HepG2 (cell line): ENCODE measurements around the gene SCGB2A2. TPM values are rescaled to one million over a fixed set of nuclear protein-coding genes. Genes with fewer than 3 reads are reported as not detected.

Experiments used
- ATAC-seq: fragments of 200-7000 bp; cut with Tn5 transposase; 3 replicates; pipeline ENCODE4 v1.9.1; 2020; ENCODE audit warnings: mild to moderate bottlenecking, moderate library complexity
- BruUV-seq: library from RNA; stranded (reverse); fragments of 400-500 nt; replicated peaks from 2 replicates; lab custom pipeline; 2021; lab: Mats Ljungman, UMichigan
- CTCF ChIA-PET: fragments of 300-600 bp; formaldehyde crosslinking; extraction: SDS; loops from one replicate; lab custom pipeline; 2021; ENCODE audit warnings: low total read pairs, inconsistent platforms, low intra/inter-chr PET ratio; lab: Yijun Ruan, JAX
- POLR2A ChIA-PET: fragments of 350-600 bp; sonication (Branson Sonifier 250); formaldehyde crosslinking; loops from one replicate; lab custom pipeline; 2020; ENCODE audit warnings: antibody characterized with exemption, inconsistent platforms; lab: Yijun Ruan, JAX
- DNase-seq: peaks from one replicate; pipeline ENCODE4 v3.0.0-alpha.2; 2015; ENCODE audit warnings: low spot score
- FAIRE-seq: peaks from 3 replicates; lab custom pipeline; 2011; peaks lifted over from hg19 to GRCh38; lab: Jason Lieb, UNC
- H2AFZ ChIP-seq: one replicate; pipeline ENCODE4 v1.6.1; 2011; ENCODE audit warnings: low read length, inconsistent platforms
- H3K27ac ChIP-seq: fragments of 300-600 bp; 3 replicates; pipeline ENCODE4 v1.8.0; 2011; ENCODE audit warnings: mixed run types, mild to moderate bottlenecking, mixed read lengths, low read length, inconsistent platforms; ENCODE audit not compliant: insufficient read depth; ENCODE audit errors: extremely low read length
- H3K27me3 ChIP-seq, 2 experiments: fragments of 200-600 bp in 1 of 2; 2 replicates in 1 of 2; 3 replicates in 1 of 2; pipeline versions ENCODE4 v1.6.0 to v1.8.0; 2011; ENCODE audit warnings: low read length in 2 of 2, mild to moderate bottlenecking in 2 of 2, moderate library complexity in 2 of 2, inconsistent platforms in 1 of 2; ENCODE audit not compliant: insufficient read depth in 2 of 2, control insufficient read depth in 1 of 2
- H3K36me3 ChIP-seq, 2 experiments: fragments of 200-600 bp in 1 of 2; replicated peaks in 1 of 2; 2 replicates in 1 of 2; 3 replicates in 1 of 2; pipeline versions ENCODE4 v1.5.1 to v1.8.0; 2011; ENCODE audit warnings: low read length in 2 of 2, inconsistent platforms in 1 of 2; ENCODE audit not compliant: insufficient read depth in 2 of 2, control insufficient read depth in 1 of 2
- H3K4me1 ChIP-seq: 2 replicates; pipeline ENCODE4 v1.5.1; 2012; ENCODE audit warnings: low read length, inconsistent platforms; ENCODE audit not compliant: insufficient read depth
- H3K4me2 ChIP-seq: 2 replicates; pipeline ENCODE4 v1.6.0; 2011; ENCODE audit warnings: low read depth, low read length, inconsistent platforms
- H3K4me3 ChIP-seq, 3 experiments: fragments of 200-600 bp in 1 of 3; sonication (generic), shearing (Covaris generic) in 1 of 3; replicated peaks in 1 of 3; 2 replicates each; pipeline ENCODE4 v1.5.1; 2011 to 2016; ENCODE audit warnings: low read length in 3 of 3, inconsistent platforms in 2 of 3, low read depth in 2 of 3, mild to moderate bottlenecking in 2 of 3, control low read depth in 1 of 3, mixed read lengths in 1 of 3; ENCODE audit not compliant: insufficient read depth in 1 of 3
- H3K79me2 ChIP-seq: one replicate; pipeline ENCODE4 v1.6.1; 2011; ENCODE audit warnings: low read length, inconsistent platforms; ENCODE audit not compliant: insufficient read depth
- H3K9ac ChIP-seq: 2 replicates; pipeline ENCODE4 v1.6.0; 2011; ENCODE audit warnings: mild to moderate bottlenecking, low read depth, low read length, inconsistent platforms; ENCODE audit not compliant: insufficient read depth
- H3K9me3 ChIP-seq: 2 replicates; pipeline ENCODE4 v1.5.1; 2012; ENCODE audit warnings: mild to moderate bottlenecking, low read length
- H4K20me1 ChIP-seq: 2 replicates; pipeline ENCODE4 v1.6.0; 2011; ENCODE audit warnings: inconsistent platforms, mild to moderate bottlenecking, low read length, moderate library complexity; ENCODE audit not compliant: insufficient read depth
- FOXK1 ChIP-seq: sonication (generic); formaldehyde crosslinking; IDR thresholded peaks from 2 replicates; pipeline ENCODE4 v1.4.0; 2020; ENCODE audit warnings: low read depth, missing genetic modification reagents, borderline replicate concordance
- HNRNPK ChIP-seq: fragments of 200-400 bp; formaldehyde crosslinking; IDR thresholded peaks from 2 replicates; pipeline ENCODE4 v1.6.1; 2018; ENCODE audit warnings: low read length, low read depth, moderate library complexity, mild to moderate bottlenecking; ENCODE audit not compliant: poor library complexity, severe bottlenecking
- RFX5 ChIP-seq: IDR thresholded peaks from 2 replicates; pipeline ENCODE4 v1.6.1; 2011; ENCODE audit warnings: low read depth, low read length, improper control_type of control experiment
- TP53 ChIP-seq: sonication (generic); formaldehyde crosslinking; conservative IDR thresholded peaks from 2 replicates; pipeline ENCODE4 v1.4.0; 2020; ENCODE audit warnings: missing genetic modification reagents
- TSC22D2 ChIP-seq: sonication (generic); formaldehyde crosslinking; IDR thresholded peaks from 2 replicates; pipeline ENCODE4 v1.5.1; 2020; ENCODE audit warnings: missing genetic modification reagents, mild to moderate bottlenecking, borderline replicate concordance
- ZFP36 ChIP-seq: fragments of 150-350 bp; IDR thresholded peaks from 2 replicates; pipeline ENCODE4 v1.6.1; 2018; ENCODE audit warnings: borderline replicate concordance, low read length, low read depth; ENCODE audit not compliant: partially characterized antibody
- ZIK1 ChIP-seq: sonication (generic); formaldehyde crosslinking; IDR thresholded peaks from 2 replicates; pipeline ENCODE4 v1.5.0; 2020; ENCODE audit warnings: mild to moderate bottlenecking, low read depth, missing genetic modification reagents, borderline replicate concordance
- ZNF121 ChIP-seq: sonication (generic); formaldehyde crosslinking; IDR thresholded peaks from 2 replicates; pipeline ENCODE4 v1.5.0; 2020; ENCODE audit warnings: mild to moderate bottlenecking, missing genetic modification reagents
- ZNF136 ChIP-seq: sonication (generic); formaldehyde crosslinking; IDR thresholded peaks from 2 replicates; pipeline ENCODE4 v1.8.1; 2022; ENCODE audit warnings: low read depth, mild to moderate bottlenecking, moderate library complexity, missing genetic modification reagents
- ZNF251 ChIP-seq: sonication (generic); formaldehyde crosslinking; IDR thresholded peaks from 2 replicates; pipeline ENCODE4 v1.9.0; 2021; ENCODE audit warnings: mild to moderate bottlenecking, missing genetic modification reagents
- ZNF34 ChIP-seq: sonication (generic); formaldehyde crosslinking; IDR thresholded peaks from 2 replicates; pipeline ENCODE4 v1.4.0; 2020; ENCODE audit warnings: mild to moderate bottlenecking, missing genetic modification reagents, borderline replicate concordance
- ZNF547 ChIP-seq: sonication (generic); formaldehyde crosslinking; IDR thresholded peaks from 2 replicates; pipeline ENCODE4 v1.5.1; 2020; ENCODE audit warnings: mild to moderate bottlenecking, missing genetic modification reagents
- ZNF660 ChIP-seq: sonication (generic); formaldehyde crosslinking; IDR thresholded peaks from 2 replicates; pipeline ENCODE4 v1.5.1; 2020; ENCODE audit warnings: mild to moderate bottlenecking, low read depth, missing genetic modification reagents, borderline replicate concordance
- ZNF776 ChIP-seq: sonication (generic); formaldehyde crosslinking; IDR thresholded peaks from 2 replicates; pipeline ENCODE4 v1.4.0; 2020; ENCODE audit warnings: mild to moderate bottlenecking, missing genetic modification reagents
- WGBS: methylation state at CpG from one replicate; pipeline ENCODE4 v1.1.6; 2017; ENCODE audit warnings: low lambda C conversion rate; 5-methylcytosine and 5-hydroxymethylcytosine counted together
- in situ Hi-C: cut with HindIII; loops from 2 replicates; pipeline ENCODE4 v1.10.0; 2017; ENCODE audit warnings: low pct_unique_long_range_greater_than_20kb; ENCODE audit not compliant: extremely low pct_ligation_motif_present
- intact Hi-C: fragments of 100-400 bp; cut with micrococcal nuclease; formaldehyde crosslinking; loops from one replicate; pipeline ENCODE4 v1.10.0; 2022; ENCODE audit not compliant: unreplicated experiment
- polyA plus RNA-seq, 8 experiments: library from polyadenylated mRNA; depleted of rRNA in 3 of 8; stranded (reverse) in 7 of 8; unstranded in 1 of 8; fragments of >200 nt; fragmentation: Illumina TruSeq in 4 of 8; extraction: Trizol in 4 of 8; gene quantifications; 2 replicates each; pipeline versions ENCODE4 v1.2.1 to v1.2.3, GENCODE V29; 2011 to 2016; ENCODE audit warnings: low read depth in 4 of 8, missing spikeins in 1 of 8, mixed read lengths in 1 of 8; ENCODE audit not compliant: insufficient read depth in 1 of 8
- total RNA-seq, 5 experiments: library from RNA; depleted of rRNA; stranded (reverse); fragments of >200 nt; fragmentation: Illumina TruSeq; extraction: Trizol; gene quantifications; 2 replicates each; pipeline ENCODE4 v1.2.3, GENCODE V29; 2016; ENCODE audit warnings: low read depth in 1 of 5
- TF ChIP-seq, protein P1 (sequence below): sonication (generic); formaldehyde crosslinking; IDR thresholded peaks from 2 replicates; pipeline ENCODE4 v1.4.0; 2020; ENCODE audit warnings: missing genetic modification reagents; ENCODE audit errors: not compliant biosample characterization

Gene SCGB2A2
- total and polyA plus RNA-seq, 2 of the 13 experiments (the other 11 are each of a cell fraction or from before 2014, with no cell fraction given) = 0.12 TPM; not detected in 1

GRCh38 chr11:62295504-62295903, 25.5 kb downstream of the SCGB2A2 start (continued):
- no peak for TF ChIP-seq HNRNPK
- no peak for TF ChIP-seq RFX5
- no peak for TF ChIP-seq ZIK1 (CRISPR knock-in tag)
- TF ChIP-seq ZNF660 (CRISPR knock-in tag) = no peak
- TF ChIP-seq, all 625 proteins: peak for 28

DNA sequence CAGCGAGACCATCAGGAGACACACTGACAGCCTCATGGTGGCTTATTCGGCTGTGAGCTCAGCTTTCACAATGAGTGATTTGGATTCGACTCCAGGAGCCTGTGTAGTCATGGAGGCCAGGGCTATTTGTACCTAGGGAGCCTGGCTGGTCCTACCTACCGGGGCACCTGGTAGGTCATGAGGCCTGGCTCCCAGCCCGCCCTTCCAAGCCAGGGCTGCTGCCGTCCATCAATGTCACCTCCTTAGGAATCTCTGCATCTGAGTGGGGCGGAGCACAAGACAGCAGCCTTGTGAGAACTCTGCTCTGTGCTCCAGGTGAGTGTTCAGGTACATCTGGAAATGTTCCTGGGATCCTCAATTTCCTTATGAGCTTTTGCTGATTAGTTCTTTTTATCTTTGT, 29.0 kb downstream of the SCGB2A2 start, which contains the start of gene SCGB1D4:
Gene SCGB1D4, minus strand, starts transcription at position 101 of the 400 bp plus-strand sequence. Its CDS starts 65 bp downstream, at position 36.
- ChIA-PET POLR2A (no interaction called here), CTCF (no interaction called here)
- H3K4me2 ChIP-seq = no peak within 1 kb of the TSS
- DNase-seq = no peak
- H3K36me3 ChIP-seq = no peaks in the 10 kb centered on the region
- no peak within 1 kb of the TSS for H3K4me3 ChIP-seq
- intact Hi-C loops = no loop called here
- FAIRE-seq = no peak
- WGBS = 0% methylated on average over 4 of the region's 7 CpGs
- in situ Hi-C loops = no loop called here
- H3K27me3 ChIP-seq = peaks cover 1 to 33% of the 10 kb centered on the region in 2 experiments; a peak in 4 of 5 replicates
- TF ChIP-seq ZNF121 (CRISPR knock-in tag) (no peak), ZNF136 (no peak), ZNF34 (CRISPR knock-in tag) (no peak), TSC22D2 (CRISPR knock-in tag) (no peak), ZNF776 (CRISPR knock-in tag) (no peak), FOXK1 (no peak), ZNF547 (CRISPR knock-in tag) (no peak), TP53 (CRISPR knock-in tag) (no peak), ZNF251 (no peak), ZFP36 (no peak)
- TF ChIP-seq, protein P1, sequence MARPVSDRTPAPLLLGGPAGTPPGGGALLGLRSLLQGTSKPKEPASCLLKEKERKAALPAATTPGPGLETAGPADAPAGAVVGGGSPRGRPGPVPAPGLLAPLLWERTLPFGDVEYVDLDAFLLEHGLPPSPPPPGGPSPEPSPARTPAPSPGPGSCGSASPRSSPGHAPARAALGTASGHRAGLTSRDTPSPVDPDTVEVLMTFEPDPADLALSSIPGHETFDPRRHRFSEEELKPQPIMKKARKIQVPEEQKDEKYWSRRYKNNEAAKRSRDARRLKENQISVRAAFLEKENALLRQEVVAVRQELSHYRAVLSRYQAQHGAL (CRISPR knock-in tag) = no peak
- H2AFZ ChIP-seq = no peak within 1 kb of the TSS
- no peaks in the 10 kb centered on the region for H3K9me3 ChIP-seq
- no peaks in the 10 kb centered on the region for H3K79me2 ChIP-seq
- H3K9ac ChIP-seq = no peak within 1 kb of the TSS
- no peak for ATAC-seq
- H3K4me1 ChIP-seq = no peaks in the 10 kb centered on the region
- H4K20me1 ChIP-seq = no peaks in the 10 kb centered on the region
- BruUV-seq = no TSS peak
- H3K27ac ChIP-seq = no peak within 1 kb of the TSS
